ENCODE data around the gene SLC23A2. TPM values are rescaled to one million over a fixed set of nuclear protein-coding genes. Genes with fewer than 3 reads are reported as not detected.

Gene SLC23A2
- polyA plus RNA-seq, 2 donors: 3.1 TPM

DNA sequence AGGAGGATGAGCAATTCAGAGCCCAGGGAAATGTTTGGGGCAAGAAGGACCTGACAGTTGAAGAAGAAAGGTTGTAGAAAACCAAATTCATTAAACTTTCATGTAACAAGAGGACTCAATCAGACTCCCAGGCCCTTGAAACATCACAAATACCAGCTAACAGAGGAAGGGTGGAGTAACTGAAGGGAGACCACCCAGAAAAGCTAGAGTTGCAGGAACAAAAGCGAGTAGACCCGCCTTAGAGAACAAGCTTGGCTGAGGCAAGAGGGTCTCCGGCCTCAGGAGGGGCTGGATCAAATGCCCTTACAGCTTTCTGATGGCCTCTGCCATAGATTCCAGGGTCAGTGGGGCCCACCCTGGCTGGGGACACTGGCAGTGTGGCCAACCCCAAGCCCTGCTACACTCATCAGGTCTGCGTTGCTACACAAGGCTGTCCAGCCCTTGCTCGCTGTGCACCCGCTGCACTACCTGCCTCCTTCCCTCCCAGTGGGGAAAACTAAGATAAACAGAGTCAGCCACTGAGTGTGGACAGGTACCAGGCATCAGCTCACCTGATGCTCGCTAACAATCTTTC is 110.0 kb downstream of the SLC23A2 start:
- Histone ChIP-seq H3K27me3 (ENCODE audit: control insufficient read depth in 1 of 2, insufficient read depth in 2 of 2, low read length in 2 of 2) (no peaks in the 10 kb centered on the region), H3K27ac (ENCODE audit: low read depth in 2 of 2, low read length in 1 of 2) (no peak overlapping the region), H3K9me3 (ENCODE audit: control insufficient read depth in 2 of 2, insufficient read depth in 1 of 2, low read depth in 1 of 2, low read length in 1 of 2) (no peaks in the 10 kb centered on the region), H3K4me3 (ENCODE audit: low read depth in 1 of 2, low read length in 2 of 2) (no peak overlapping the region), H3K4me1 (ENCODE audit: control insufficient read depth in 2 of 2, insufficient read depth in 2 of 2, low read length in 1 of 2) (no peaks in the 10 kb centered on the region), H3K36me3 (ENCODE audit: control insufficient read depth in 2 of 2, insufficient read depth in 2 of 2, low read length in 1 of 2) (peaks cover 0 to 10% of the 10 kb centered on the region in 2 donors)
- 95 to 97% methylated on average over 7 of the region's 7 CpGs for WGBS, 2 donors

GRCh38 chr20:4889446-4889845 is 111.9 kb downstream of the SLC23A2 start:
- Histone ChIP-seq H3K27me3 (ENCODE audit: control insufficient read depth in 1 of 2, insufficient read depth in 2 of 2, low read length in 2 of 2) (no peaks in the 10 kb centered on the region), H3K36me3 (ENCODE audit: control insufficient read depth in 2 of 2, insufficient read depth in 2 of 2, low read length in 1 of 2) (peaks cover 0 to 10% of the 10 kb centered on the region in 2 donors), H3K4me1 (ENCODE audit: control insufficient read depth in 2 of 2, insufficient read depth in 2 of 2, low read length in 1 of 2) (no peaks in the 10 kb centered on the region), H3K4me3 (ENCODE audit: low read depth in 1 of 2, low read length in 2 of 2) (no peak overlapping the region), H3K9me3 (ENCODE audit: control insufficient read depth in 2 of 2, insufficient read depth in 1 of 2, low read depth in 1 of 2, low read length in 1 of 2) (no peaks in the 10 kb centered on the region), H3K27ac (ENCODE audit: low read depth in 2 of 2, low read length in 1 of 2) (no peak overlapping the region)
- 92 to 97% methylated on average over 7 of the region's 7 CpGs for WGBS, 2 donors

DNA sequence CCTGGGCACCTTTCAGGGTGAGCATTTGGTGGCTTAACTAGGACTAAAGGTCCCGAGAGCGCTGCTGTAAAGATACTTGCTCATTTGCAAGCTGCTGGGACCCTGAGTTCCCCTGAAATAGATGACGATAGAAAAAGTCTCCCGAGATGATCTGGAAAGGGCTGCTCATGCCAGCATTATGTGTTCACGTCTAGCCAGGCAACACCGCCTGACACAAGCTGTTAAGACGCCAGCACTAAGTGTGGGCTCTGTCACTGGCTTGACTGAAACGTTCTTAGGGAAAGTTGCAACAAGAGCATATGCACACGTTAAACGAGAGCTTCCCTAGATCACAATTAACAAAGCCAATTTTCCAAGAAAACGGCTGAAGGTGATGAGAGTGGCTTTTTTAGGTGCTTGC is 113.7 kb downstream of the SLC23A2 start:
- 80 to 87% methylated on average over 11 of the region's 11 CpGs for WGBS, 2 donors
- H3K36me3 ChIP-seq (ENCODE audit: control insufficient read depth in 2 of 2, insufficient read depth in 2 of 2, low read length in 1 of 2): peaks cover 0 to 12% of the 10 kb centered on the region in 2 donors

GRCh38 chr20:4886771-4887527 is 114.4 kb downstream of the SLC23A2 start:
- Histone ChIP-seq H3K4me3 (ENCODE audit: low read depth in 1 of 2, low read length in 2 of 2) (no peak overlapping the region), H3K36me3 (ENCODE audit: control insufficient read depth in 2 of 2, insufficient read depth in 2 of 2, low read length in 1 of 2) (peaks cover 0 to 11% of the 10 kb centered on the region in 2 donors), H3K9me3 (ENCODE audit: control insufficient read depth in 2 of 2, insufficient read depth in 1 of 2, low read depth in 1 of 2, low read length in 1 of 2) (no peaks in the 10 kb centered on the region), H3K4me1 (ENCODE audit: control insufficient read depth in 2 of 2, insufficient read depth in 2 of 2, low read length in 1 of 2) (no peaks in the 10 kb centered on the region), H3K27me3 (ENCODE audit: control insufficient read depth in 1 of 2, insufficient read depth in 2 of 2, low read length in 2 of 2) (no peaks in the 10 kb centered on the region), H3K27ac (ENCODE audit: low read depth in 2 of 2, low read length in 1 of 2) (no peak overlapping the region)
- 88 to 89% methylated on average over 8 of the region's 8 CpGs for WGBS, 2 donors

More for the DNA sequence above, 113.7 kb downstream of the SLC23A2 start:
- Histone ChIP-seq H3K9me3 (ENCODE audit: control insufficient read depth in 2 of 2, insufficient read depth in 1 of 2, low read depth in 1 of 2, low read length in 1 of 2) (no peaks in the 10 kb centered on the region), H3K4me3 (ENCODE audit: low read depth in 1 of 2, low read length in 2 of 2) (no peak overlapping the region), H3K4me1 (ENCODE audit: control insufficient read depth in 2 of 2, insufficient read depth in 2 of 2, low read length in 1 of 2) (no peaks in the 10 kb centered on the region), H3K27ac (ENCODE audit: low read depth in 2 of 2, low read length in 1 of 2) (no peak overlapping the region), H3K27me3 (ENCODE audit: control insufficient read depth in 1 of 2, insufficient read depth in 2 of 2, low read length in 2 of 2) (no peaks in the 10 kb centered on the region)

GRCh38 chr20:4885877-4886276 is 115.4 kb downstream of the SLC23A2 start:
- WGBS, 2 donors: 82 to 83% methylated on average over 8 of the region's 8 CpGs
- no peak overlapping the region for H3K4me3 ChIP-seq (ENCODE audit: low read depth in 1 of 2, low read length in 2 of 2)
- peaks cover 0 to 10% of the 10 kb centered on the region in 2 donors for H3K36me3 ChIP-seq (ENCODE audit: control insufficient read depth in 2 of 2, insufficient read depth in 2 of 2, low read length in 1 of 2)
- no peaks in the 10 kb centered on the region for H3K4me1 ChIP-seq (ENCODE audit: control insufficient read depth in 2 of 2, insufficient read depth in 2 of 2, low read length in 1 of 2)
- no peaks in the 10 kb centered on the region for H3K9me3 ChIP-seq (ENCODE audit: control insufficient read depth in 2 of 2, insufficient read depth in 1 of 2, low read depth in 1 of 2, low read length in 1 of 2)
- no peaks in the 10 kb centered on the region for H3K27me3 ChIP-seq (ENCODE audit: control insufficient read depth in 1 of 2, insufficient read depth in 2 of 2, low read length in 2 of 2)
- H3K27ac ChIP-seq (ENCODE audit: low read depth in 2 of 2, low read length in 1 of 2): no peak overlapping the region

DNA sequence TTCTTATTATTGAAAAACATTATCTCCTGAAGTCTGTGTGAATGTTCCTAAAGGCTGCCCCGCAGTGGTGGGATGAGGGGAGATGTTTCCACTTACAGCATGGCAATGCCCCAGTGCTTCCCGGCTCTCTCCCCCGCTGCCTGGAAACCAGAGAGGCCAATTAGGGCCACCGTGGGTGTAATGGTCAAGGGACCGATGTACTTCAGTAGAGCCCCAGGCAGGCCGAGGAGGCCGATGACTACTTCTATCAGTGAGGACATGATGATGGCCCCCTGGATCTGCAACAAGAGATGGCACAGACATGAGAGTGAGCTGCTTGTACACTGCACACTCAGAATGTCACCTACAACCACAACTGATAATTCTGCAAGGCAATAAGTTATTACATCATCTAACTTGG is 117.8 kb downstream of the SLC23A2 start:
- Histone ChIP-seq H3K9me3 (ENCODE audit: control insufficient read depth in 2 of 2, insufficient read depth in 1 of 2, low read depth in 1 of 2, low read length in 1 of 2) (no peaks in the 10 kb centered on the region), H3K4me3 (ENCODE audit: low read depth in 1 of 2, low read length in 2 of 2) (no peak overlapping the region), H3K27ac (ENCODE audit: low read depth in 2 of 2, low read length in 1 of 2) (no peak overlapping the region), H3K4me1 (ENCODE audit: control insufficient read depth in 2 of 2, insufficient read depth in 2 of 2, low read length in 1 of 2) (no peaks in the 10 kb centered on the region), H3K27me3 (ENCODE audit: control insufficient read depth in 1 of 2, insufficient read depth in 2 of 2, low read length in 2 of 2) (no peaks in the 10 kb centered on the region), H3K36me3 (ENCODE audit: control insufficient read depth in 2 of 2, insufficient read depth in 2 of 2, low read length in 1 of 2) (peaks cover 0 to 4% of the 10 kb centered on the region in 2 donors)
- WGBS, 2 donors: 88 to 91% methylated on average over 7 of the region's 7 CpGs

DNA sequence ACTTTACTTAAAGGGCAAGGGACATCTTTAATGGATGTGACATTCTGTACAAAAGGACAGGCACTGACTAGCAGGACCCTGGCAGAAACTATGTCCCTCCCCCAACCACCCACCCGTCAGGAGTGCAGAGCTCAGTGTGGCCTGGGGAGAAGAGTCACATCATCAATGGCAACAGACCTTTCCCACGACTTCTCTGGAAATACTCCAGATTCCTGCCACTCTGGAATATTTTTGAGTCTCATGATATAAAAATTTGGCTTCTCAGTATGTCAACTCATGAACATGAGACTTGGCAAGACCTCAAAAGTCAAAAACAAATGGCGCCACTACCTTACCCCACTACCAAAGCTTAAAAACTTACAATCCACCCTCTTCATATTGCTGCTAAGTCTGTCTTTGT is 118.3 kb downstream of the SLC23A2 start:
- Histone ChIP-seq H3K9me3 (ENCODE audit: control insufficient read depth in 2 of 2, insufficient read depth in 1 of 2, low read depth in 1 of 2, low read length in 1 of 2) (no peaks in the 10 kb centered on the region), H3K27ac (ENCODE audit: low read depth in 2 of 2, low read length in 1 of 2) (no peak overlapping the region), H3K4me3 (ENCODE audit: low read depth in 1 of 2, low read length in 2 of 2) (no peak overlapping the region), H3K4me1 (ENCODE audit: control insufficient read depth in 2 of 2, insufficient read depth in 2 of 2, low read length in 1 of 2) (no peaks in the 10 kb centered on the region), H3K36me3 (ENCODE audit: control insufficient read depth in 2 of 2, insufficient read depth in 2 of 2, low read length in 1 of 2) (peaks cover 0 to 4% of the 10 kb centered on the region in 2 donors), H3K27me3 (ENCODE audit: control insufficient read depth in 1 of 2, insufficient read depth in 2 of 2, low read length in 2 of 2) (no peaks in the 10 kb centered on the region)
- WGBS, 2 donors: 73 to 80% methylated on average over 3 of the region's 3 CpGs

DNA sequence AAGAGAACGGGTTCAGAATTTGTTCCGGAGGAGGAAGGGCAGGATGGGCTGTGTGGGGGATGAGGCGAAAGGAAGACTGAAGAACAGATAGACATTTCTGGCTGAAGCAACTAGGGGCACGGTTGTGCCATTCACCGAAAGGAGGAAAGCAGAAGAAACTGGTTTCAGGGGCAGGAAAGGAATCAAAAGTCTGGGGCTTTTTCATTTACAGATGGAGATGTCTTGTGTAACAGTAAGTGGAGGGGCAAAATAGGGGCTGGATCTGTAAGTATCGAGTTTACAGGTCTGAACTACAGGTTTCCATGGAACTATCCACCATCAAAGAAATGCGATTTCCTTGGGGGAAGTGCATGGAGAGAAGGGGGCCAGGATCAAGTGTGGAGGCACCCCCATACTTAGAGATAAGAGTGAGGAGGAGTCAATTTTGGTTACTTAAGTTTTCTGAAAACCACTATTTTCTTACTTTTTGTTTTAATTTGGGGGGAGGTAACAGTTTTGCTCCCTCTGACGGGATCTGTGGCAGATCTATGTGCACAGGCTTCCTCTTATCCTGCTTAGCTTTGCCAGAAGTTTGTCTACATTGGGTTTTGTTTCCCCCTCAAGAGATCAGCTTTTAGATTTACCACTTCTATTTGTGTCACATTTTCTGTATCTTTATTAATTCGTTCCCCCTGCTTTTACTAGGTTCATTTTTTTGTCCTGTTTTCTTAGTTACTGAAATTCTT is 120.1 kb downstream of the SLC23A2 start:
- Histone ChIP-seq H3K4me1 (ENCODE audit: control insufficient read depth in 2 of 2, insufficient read depth in 2 of 2, low read length in 1 of 2) (no peaks in the 10 kb centered on the region), H3K36me3 (ENCODE audit: control insufficient read depth in 2 of 2, insufficient read depth in 2 of 2, low read length in 1 of 2) (peaks cover 0 to 4% of the 10 kb centered on the region in 2 donors), H3K27me3 (ENCODE audit: control insufficient read depth in 1 of 2, insufficient read depth in 2 of 2, low read length in 2 of 2) (no peaks in the 10 kb centered on the region), H3K4me3 (ENCODE audit: low read depth in 1 of 2, low read length in 2 of 2) (no peak overlapping the region), H3K9me3 (ENCODE audit: control insufficient read depth in 2 of 2, insufficient read depth in 1 of 2, low read depth in 1 of 2, low read length in 1 of 2) (no peaks in the 10 kb centered on the region), H3K27ac (ENCODE audit: low read depth in 2 of 2, low read length in 1 of 2) (no peak overlapping the region)
- WGBS, 2 donors: 87 to 91% methylated on average over 9 of the region's 9 CpGs

DNA sequence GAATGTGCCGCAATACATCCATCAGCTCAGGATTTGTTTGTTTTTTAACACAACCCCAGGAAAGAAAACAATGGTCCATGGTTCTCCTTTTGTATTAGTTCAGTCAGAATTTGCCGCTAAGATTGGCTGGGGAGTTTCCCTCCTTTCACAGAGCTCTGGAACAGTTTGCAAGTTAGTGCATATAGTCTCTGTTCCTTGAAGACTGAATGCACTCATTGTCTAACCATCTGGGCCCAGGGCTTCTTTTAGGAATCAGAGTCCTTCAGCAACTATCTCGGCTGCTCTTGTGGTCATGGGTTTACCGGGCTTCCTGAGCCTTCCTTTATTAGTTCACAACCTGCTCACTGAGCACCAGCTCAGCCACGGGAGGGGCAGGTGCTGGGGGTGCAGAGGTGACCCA is 121.3 kb downstream of the SLC23A2 start:
- no peaks in the 10 kb centered on the region for H3K9me3 ChIP-seq (ENCODE audit: control insufficient read depth in 2 of 2, insufficient read depth in 1 of 2, low read depth in 1 of 2, low read length in 1 of 2)
- no peak overlapping the region for H3K27ac ChIP-seq (ENCODE audit: low read depth in 2 of 2, low read length in 1 of 2)
- WGBS, 2 donors: 73 to 76% methylated on average over 5 of the region's 5 CpGs
- peaks cover 0 to 2% of the 10 kb centered on the region in 2 donors for H3K36me3 ChIP-seq (ENCODE audit: control insufficient read depth in 2 of 2, insufficient read depth in 2 of 2, low read length in 1 of 2)
- H3K4me1 ChIP-seq (ENCODE audit: control insufficient read depth in 2 of 2, insufficient read depth in 2 of 2, low read length in 1 of 2): no peaks in the 10 kb centered on the region
- H3K4me3 ChIP-seq (ENCODE audit: low read depth in 1 of 2, low read length in 2 of 2): no peak overlapping the region
- H3K27me3 ChIP-seq (ENCODE audit: control insufficient read depth in 1 of 2, insufficient read depth in 2 of 2, low read length in 2 of 2): no peaks in the 10 kb centered on the region

Measured in esophagus (tissue), 2 donors.